NCI-H526 treated with DMSO at 0.1 percent for 48 hours (cell line): ENCODE results near the gene RPP40.
"Not testable (repeated sequence)": the region's sequence is repeated elsewhere in the genome, so short reads cannot be mapped to it uniquely, and the experiment has no call there.

ENCODE experiments used
- DNase-seq: peaks from one replicate; lab custom pipeline; 2025; lab: John Stamatoyannopoulos, UW

Gene RPP40

GRCh38 chr6:5014072-5014561 lies 10.3 kb upstream of the RPP40 start:
- no peak for DNase-seq

GRCh38 chr6:5012519-5012918 lies 8.7 kb upstream of the RPP40 start:
- DNase-seq: no peak

- DNase-seq: no peak
Observed at GRCh38 chr6:5011346-5011745, 7.5 kb upstream of the RPP40 start.

- DNase-seq: no peak
Observed at GRCh38 chr6:5007531-5007930, 3.7 kb upstream of the RPP40 start.

- DNase-seq: no peak
Observed at GRCh38 chr6:5006222-5006621, 2.4 kb upstream of the RPP40 start.

GRCh38 chr6:5005038-5005433 lies 1.2 kb upstream of the RPP40 start:
- not testable (repeated sequence) for DNase-seq

GRCh38 chr6:5004373-5005037 lies 668 bp upstream of the RPP40 start:
- no peak for DNase-seq

GRCh38 chr6:4999586-4999985 lies 4.3 kb downstream of the RPP40 start:
- DNase-seq: no peak

- DNase-seq: no peak
Observed at GRCh38 chr6:4997862-4998261, 6.0 kb downstream of the RPP40 start.

- DNase-seq: no peak
Observed at GRCh38 chr6:4994741-4995140, 9.1 kb downstream of the RPP40 start.

GRCh38 chr6:4987432-4987831 lies 16.4 kb downstream of the RPP40 start:
- DNase-seq: no peak

GRCh38 chr6:4986999-4987398 lies 16.8 kb downstream of the RPP40 start:
- no peak for DNase-seq

- DNase-seq: no peak
Observed at GRCh38 chr6:4983322-4983721, 20.5 kb downstream of the RPP40 start.

GRCh38 chr6:4981761-4982160 lies 22.1 kb downstream of the RPP40 start:
- DNase-seq: no peak

GRCh38 chr6:4979426-4979825 lies 24.4 kb downstream of the RPP40 start:
- no peak for DNase-seq

GRCh38 chr6:4977468-4977867 lies 26.4 kb downstream of the RPP40 start:
- no peak for DNase-seq

GRCh38 chr6:4975506-4975905 lies 28.3 kb downstream of the RPP40 start:
- DNase-seq: no peak

- no peak for DNase-seq
Observed at GRCh38 chr6:4974962-4975361, 28.9 kb downstream of the RPP40 start.

GRCh38 chr6:4973982-4974745 lies 29.7 kb downstream of the RPP40 start:
- no peak for DNase-seq

- no peak for DNase-seq
Observed at GRCh38 chr6:4973415-4973814, 30.4 kb downstream of the RPP40 start.

GRCh38 chr6:4972438-4972837 lies 31.4 kb downstream of the RPP40 start:
- no peak for DNase-seq

GRCh38 chr6:4971851-4972250 lies 32.0 kb downstream of the RPP40 start:
- no peak for DNase-seq

GRCh38 chr6:4970739-4971395 lies 33.0 kb downstream of the RPP40 start:
- no peak for DNase-seq
